GM19455 (cell line): Measurements from ENCODE around the gene SMIM38.
"Not testable (repeated sequence)": the region's sequence is repeated elsewhere in the genome, so short reads cannot be mapped to it uniquely, and the experiment has no call there.

Source experiments
- ATAC-seq: cut with Tn5 transposase; IDR thresholded peaks from one replicate; pipeline ENCODE4 v1.9.1; 2021; ENCODE audit not compliant: unreplicated experiment

Gene SMIM38

DNA sequence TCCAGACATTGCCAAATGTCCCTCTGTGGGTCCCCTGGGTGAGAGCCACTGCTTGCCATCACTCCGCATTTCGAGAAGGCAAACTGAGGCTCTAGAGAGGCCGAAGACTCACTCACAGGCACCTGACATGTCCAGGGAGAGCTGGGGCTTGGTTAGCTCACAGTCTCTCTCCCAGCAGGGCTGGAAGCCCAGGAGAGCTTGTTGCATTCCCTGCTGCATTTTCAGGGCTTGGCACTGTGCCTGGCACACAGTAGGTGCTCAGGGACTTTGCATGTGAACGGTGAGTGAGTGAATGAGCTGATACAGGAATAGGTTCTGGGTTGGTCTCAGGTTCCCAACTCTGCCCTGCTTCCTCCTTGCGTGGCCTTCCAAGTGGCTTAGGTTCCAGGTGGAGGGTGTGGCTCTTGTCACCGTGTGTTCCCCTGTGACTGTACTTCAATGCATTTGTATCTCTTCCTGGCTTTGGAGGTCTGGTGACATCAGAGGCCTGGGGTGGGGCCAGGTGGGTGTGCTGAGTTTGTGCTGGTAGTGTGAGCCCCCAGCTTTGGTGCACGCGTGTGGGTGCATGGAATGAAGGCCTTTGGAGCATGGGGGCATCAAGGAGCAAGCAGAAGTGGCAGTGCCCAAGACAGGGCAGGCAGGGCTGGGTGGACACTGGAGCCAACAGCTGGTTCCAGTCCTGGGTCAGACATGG is 18.4 kb upstream of the SMIM38 start:
- no peak for ATAC-seq

- no peak for ATAC-seq
These were observed 17.5 kb upstream of the SMIM38 start for GRCh38 chr11:69138265-69138664.

DNA sequence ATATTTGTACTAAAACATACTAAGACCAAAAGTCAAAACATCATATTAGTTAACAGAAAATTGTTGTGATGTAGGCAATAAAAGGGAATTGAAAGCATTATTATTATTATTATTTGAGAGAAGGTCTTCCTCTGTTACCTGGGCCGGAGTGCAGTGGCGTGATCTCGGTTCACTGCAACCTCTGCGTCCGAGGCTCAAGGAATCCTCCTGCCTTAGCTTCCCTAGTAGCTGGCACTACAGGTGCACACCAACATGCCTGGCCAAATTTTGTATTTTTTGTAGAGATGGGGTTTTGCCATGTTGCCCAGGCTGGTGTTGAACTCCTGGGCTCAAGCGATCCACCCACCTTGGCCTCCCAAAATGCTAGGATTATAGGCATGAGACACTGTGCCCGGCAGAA is 15.6 kb upstream of the SMIM38 start:
- not testable (repeated sequence) for ATAC-seq

DNA sequence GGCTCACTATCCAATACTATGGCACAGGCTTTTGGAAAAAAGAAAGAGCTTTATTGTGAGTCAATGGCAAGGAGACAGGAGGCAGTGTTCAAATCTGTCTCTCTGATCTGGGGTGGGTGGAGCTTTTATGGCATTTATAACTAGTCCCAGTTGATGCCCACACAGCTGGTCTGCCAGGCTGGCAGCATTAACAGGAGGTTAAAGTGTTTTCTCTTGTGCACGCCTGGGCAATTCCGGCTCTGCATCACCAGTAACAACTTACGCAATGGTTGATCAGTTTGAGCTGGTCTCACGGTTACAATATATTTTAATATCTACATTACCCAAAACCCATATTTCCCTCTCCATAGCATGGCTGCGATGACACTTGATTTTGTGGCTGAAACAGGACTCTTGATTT is 15.1 kb upstream of the SMIM38 start:
- no peak for ATAC-seq

DNA sequence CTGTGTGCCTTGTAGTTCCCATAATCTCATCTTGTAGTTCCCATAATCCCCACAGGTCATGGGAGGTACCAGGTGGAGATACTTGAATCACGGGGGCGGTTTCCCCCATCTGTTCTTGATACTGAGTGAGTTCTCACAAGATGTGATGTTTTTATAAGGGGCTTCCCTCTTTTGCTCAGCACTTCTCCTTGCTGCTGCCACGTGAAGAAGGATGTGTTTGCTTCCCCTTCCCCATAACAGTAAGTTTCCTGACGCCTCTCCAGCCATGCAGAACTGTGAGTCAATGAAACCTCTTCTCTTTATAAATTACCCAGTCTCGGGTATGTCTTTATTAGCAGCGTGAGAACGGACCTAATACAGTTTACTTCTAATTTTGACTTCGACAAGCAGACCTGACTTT is 14.0 kb upstream of the SMIM38 start:
- no peak for ATAC-seq

- ATAC-seq, result no peak
These were observed 12.8 kb upstream of the SMIM38 start for GRCh38 chr11:69142895-69143294.

GRCh38 chr11:69144316-69145049 is 11.3 kb upstream of the SMIM38 start:
- no peak for ATAC-seq

DNA sequence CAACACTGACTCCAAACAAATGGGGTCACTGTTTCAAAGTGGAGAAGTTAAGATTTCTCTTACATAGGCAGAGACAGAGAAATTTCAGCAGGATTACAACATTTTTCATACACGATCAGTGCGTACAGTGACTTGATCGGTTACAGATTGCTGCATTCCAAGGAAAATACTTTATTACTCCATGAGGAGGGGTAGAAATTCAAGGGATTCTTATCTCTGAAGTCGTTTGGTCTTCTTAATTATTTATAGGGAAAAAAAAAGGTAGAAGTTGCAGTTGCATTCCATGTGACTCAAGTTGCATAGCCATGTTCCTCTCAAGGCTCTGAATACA is 10.7 kb upstream of the SMIM38 start:
- no peak for ATAC-seq

DNA sequence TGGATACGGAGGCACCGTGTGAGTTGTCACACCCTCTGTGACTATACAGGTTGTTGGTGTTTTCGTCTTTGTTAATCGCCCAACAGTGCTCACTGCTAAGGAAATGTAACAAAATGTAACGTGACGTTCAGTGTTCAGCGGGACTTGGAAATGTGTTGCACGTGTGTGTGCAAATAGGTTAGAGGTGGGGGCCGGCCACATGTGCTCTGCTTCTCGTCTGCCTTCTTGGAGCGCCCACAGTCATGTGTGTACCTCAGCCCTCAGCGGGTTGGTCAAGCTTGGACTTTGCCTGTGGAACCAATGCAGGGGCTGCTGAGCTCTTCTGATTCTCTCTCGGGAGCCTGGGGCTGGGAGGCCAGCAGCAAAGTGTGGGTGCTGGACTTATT is 7.4 kb upstream of the SMIM38 start:
- no peak for ATAC-seq

- ATAC-seq, result no peak
These were observed 6.9 kb upstream of the SMIM38 start for GRCh38 chr11:69148806-69149205.

- ATAC-seq, result not testable (repeated sequence)
These were observed 6.2 kb upstream of the SMIM38 start for GRCh38 chr11:69149338-69150045.

DNA sequence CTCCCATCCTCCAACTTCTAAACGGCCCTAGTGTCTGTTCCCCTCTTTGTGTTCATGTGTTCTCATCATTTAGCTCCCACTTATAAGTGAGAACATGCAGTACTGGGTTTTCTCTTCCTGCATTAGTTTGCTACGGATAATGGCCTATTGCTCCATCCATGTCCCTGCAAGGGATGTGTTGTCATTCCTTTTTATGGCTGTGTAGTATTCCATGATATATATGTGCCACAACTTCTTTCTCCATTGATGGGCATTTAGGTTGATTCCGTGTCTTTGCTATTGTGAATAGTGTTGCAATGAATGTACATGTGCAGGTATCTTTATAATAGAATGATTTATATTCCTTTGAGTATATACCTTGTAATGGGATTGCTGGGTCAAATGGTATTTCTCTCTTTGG is 5.6 kb upstream of the SMIM38 start:
- no peak for ATAC-seq

GRCh38 chr11:69151836-69152235 is 3.9 kb upstream of the SMIM38 start:
- ATAC-seq, result no peak

DNA sequence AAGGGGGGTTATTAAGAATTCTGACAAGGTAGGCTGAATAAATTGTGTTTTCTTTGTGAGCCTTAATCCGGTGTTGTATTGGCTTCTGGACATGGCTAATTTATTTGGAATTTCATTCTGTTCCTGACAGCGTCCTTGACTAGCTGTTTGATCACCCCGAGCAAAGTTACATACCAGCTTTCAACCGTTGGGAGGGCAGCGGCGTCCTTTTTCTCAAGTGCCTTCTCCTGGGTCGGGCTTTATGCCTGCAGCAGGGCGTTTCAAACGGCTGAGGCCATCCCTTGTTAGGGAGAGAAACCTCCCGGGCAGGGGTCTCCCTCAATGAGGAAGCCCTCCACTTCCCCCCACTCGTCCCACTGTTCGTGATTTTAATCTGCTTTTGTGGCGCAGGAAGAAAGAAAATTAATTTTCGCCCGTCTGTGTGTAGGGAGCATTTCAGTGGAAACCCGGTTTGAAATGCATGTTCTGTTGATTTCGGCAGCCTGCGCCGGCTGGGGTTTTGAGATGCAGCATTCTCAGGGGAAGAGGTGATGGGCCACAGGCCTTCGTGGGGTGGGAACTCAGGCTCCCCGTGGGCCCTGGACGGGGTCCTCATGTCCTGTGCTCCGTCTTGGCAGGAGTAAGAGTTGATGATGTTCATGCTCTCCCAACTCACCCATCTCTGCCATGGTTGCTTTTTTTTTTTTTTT is 2.9 kb upstream of the SMIM38 start:
- no peak for ATAC-seq

GRCh38 chr11:69153661-69154060 is 2.1 kb upstream of the SMIM38 start:
- ATAC-seq, result no peak

DNA sequence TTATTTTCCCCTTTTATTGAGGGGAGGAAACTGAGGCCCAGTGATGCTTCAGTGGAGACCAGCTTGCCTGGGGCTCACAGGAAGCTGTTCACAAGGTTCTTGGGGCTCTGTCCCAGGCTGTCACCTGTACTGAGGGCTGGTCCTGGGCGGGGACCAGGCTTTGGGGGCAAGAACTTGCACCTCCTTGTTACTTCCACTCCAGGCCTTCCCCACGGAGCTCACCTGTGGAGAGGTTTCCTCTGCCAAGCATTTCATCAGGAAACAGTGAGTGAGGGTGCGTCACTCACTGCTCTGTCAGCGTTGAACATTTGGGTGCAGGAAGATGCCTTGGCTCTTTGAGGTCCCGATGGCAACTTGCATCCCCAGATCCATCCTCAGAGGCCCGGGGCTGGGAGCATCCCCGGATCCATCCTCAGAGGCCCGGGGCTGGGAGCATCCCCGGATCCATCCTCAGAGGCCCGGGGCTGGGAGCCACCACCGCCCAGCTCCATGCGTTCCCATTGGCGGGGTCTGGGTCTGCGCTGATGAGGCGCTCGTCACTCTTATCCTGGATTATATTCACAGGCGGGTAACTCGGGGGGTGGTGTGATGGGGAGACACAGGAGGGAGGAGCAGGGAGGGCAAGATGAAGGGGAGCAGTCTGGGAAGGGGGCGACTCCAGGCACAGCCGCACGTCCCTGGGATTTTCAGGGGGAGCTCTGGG is 1.4 kb upstream of the SMIM38 start:
- no peak for ATAC-seq

GRCh38 chr11:69154938-69155301 is 815 bp upstream of the SMIM38 start:
- no peak for ATAC-seq

DNA sequence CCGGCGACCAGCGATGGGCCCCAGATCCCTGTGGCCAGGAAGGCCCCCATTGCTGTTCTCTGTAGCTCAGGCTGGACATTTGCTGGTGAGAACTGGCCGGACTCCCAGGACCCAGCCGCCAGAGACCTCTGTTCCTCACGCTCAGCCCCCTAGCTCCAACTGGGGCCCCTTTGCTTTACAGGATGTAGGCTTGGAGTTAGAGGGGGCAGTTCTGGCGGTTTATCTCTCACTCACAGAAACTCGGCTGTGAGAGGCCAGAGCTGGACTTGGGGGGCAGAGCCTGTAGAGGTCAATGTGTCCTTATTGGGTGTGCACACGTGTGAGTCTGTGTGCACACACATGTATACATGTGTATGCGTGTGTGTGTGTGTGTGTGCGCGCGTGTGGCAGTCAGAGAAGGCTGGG is 502 bp downstream of the SMIM38 start:
- ATAC-seq, result no peak

DNA sequence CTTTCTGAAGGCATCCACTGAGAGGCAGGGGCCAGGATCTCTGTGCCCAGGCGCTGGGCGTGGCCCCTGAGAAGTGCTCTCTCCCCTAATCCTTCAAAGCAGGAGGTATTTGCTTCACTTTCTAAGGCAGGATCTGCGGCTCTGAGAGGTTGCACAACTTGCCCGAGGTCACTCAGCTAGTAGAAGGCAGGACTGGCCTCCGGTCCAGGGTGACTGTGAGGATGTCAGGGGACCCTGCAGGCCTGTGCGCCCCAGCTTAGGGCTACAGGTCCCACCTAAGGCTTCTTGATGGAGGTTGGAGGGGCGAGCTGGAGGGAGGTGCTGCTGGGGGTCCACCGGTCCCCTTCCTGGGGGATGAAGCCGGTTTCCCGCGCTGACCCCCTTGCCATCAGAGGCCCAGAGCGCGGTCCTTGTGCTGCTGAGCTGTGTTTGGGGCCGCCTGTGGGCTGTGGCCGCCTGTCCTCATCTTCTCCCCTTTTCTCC is 979 bp downstream of the SMIM38 start:
- ATAC-seq, result no peak

DNA sequence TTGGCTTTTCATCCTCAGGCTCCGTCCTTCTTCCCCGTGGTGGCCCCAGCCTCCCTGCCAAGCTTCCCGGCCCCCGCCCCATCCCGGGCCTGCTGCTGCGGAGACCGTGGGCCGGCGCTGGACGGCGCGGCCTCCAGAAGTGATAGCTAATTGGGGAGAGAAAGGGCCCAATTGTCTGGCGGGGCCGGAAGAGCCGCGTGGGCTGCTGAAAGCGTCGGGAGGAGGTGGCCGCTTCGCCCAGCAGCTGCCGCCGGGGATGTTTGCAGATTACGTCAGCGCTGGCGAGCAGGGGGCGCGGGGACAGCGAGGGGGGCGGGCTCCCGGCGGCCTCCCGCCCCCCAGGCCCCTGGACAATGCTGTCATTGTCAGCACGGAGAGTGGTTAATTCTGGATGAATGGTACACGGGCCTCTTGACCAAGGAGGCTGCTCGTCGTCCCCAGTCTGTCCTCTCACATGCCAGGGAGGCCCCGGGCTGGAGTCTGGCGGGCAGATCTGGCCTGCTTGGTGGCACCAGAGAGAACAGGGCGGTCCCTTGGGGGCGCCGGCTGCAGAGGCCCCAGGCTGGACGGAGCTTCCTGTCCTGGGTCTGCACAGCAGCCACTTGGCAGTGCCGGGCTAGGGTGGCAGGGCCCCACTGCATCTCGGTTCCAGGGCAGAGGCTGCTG is 1.6 kb downstream of the SMIM38 start:
- ATAC-seq, result no peak
